SHP77 (cell line): Measurements from ENCODE around the gene PTMS.

Experiments used
- DNase-seq, 2 experiments: peaks; one replicate each; lab custom pipeline; 2025; lab: John Stamatoyannopoulos, UW

PTMS gene

DNA sequence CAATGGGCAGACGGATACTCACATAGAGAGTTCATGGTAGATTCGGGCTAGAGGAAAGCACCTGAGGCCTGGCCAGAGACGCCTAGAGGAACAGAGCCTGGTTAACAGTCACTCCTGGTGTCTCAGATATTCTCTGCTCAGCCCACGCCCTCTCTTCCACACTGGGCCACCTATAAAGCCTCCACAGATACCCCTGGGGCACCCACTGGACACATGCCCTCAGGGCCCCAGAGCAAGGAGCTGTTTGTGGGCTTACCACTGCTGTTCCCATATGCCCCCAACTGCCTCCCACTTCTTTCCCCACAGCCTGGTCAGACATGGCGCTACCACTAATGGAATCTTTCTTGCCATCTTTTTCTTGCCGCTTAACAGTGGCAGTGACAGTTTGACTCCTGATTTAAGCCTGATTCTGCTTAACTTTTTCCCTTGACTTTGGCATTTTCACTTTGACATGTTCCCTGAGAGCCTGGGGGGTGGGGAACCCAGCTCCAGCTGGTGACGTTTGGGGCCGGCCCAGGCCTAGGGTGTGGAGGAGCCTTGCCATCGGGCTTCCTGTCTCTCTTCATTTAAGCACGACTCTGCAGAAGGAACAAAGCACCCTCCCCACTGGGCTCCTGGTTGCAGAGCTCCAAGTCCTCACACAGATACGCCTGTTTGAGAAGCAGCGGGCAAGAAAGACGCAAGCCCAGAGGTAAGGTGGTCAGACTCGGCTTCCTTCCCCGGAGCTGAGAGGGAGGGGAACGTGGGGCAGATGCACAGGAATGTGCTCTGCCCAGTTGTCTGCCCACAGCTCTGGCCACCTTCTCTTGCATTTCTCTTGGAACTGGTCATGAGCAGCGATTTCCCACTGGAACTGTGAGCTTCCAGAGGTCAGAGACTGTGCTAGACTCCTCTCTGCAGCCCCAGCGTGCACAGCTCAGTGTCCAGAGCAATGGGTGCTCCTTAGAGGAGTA lies 23.1 kb downstream of the PTMS start, which contains the start of gene CD4:
Gene CD4 (plus strand): TSS at position 557 of the 953 bp plus-strand sequence. CDS start 10,611 bp downstream, outside the sequence.
- no peak for DNase-seq

DNA sequence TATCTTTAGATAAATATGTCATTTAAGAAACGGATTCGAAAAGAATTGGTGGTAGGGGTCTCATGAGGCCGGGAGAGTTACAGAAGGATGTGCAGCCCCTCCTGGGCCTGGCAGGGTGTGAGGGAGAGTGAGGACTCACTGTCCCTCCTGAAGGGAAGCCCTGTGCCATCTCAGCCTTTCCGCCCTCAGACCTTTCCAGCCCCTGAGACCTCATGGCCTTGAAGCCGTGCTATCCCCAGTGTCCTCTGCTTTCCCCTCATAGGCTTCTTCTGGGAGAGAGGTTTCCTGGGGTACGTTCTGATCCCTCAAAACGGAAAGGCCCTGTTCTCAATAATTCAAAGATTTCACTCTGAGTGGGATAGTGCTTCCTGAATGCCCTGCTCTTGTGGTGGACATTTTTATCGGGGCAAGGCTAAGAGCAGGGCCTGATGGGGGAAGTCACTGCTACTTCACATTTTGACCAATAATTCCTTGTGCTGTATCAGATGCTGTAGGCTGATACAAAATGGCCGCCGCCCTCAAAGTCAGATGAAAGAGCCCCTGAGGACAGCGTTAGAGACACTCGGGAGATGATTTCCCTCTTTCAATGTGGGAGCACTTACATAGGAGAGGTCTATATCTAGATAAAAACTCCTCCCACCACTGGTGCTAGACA lies 24.5 kb downstream of the PTMS start:
- DNase-seq = no peak

DNA sequence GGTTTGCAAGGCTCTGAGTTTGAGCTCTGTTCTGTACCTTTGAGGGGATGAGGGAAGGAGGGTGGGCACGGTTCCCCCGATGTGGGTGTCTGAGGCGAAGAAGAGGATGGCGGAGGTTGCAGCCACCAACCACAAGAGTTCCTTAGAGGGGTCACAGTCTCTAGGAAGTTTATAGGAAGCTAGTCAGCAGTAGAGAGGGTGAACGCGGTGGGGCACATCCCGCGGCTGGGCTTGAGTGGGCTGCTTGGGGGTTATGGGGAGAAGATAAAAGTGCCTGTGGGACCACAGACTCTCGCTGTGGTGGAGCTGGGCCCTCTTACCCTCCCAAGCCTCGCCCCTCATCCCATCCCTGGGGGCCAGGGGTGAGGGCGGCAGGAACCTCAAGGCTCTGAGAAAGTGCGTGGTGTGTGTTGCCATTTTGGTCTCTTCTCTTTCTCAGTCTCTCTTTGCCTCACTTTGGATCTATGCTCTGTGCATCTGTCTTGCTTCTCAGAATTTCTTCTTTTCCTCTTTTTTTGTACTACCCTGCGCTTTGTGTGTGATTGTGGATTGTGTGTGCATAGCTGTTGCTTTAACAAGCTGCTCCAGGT lies 25.9 kb downstream of the PTMS start:
- no peak for DNase-seq

DNA sequence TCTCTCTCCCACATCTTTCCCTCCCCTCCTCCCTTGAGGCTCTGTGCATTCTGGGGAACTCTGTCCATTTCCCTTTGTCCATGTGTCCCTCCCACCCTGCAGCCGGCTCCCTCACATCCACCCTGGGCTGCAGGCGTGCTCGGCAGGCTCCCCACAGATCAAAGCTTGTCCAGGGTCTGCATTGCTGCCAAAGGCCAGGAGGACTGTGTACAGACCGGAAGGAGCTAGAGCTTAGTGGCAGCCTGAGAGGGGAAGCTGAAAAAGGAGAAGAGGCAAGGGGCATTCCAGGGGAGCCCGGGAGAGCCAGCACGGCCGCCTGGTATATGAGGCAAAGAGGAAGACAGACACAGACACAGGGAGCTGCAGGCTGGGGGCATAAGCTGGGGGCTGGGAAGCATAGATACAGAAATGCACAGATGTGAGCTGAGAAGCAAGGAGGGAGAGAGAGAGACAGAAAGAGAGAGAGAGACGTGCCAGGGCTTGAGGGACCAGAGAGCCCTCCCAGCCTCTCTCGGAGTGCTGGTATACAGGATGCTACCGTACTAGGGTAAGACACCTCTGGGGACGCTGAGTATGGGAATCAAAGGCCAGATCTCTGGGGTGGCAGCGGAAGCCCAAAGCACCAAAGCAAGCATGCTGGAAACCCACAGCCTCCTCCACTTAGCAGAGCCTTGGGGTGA lies 26.5 kb downstream of the PTMS start:
- no peak for DNase-seq

- no peak for DNase-seq
Observed at GRCh38 chr12:6795088-6795487, 28.9 kb downstream of the PTMS start.

GRCh38 chr12:6796576-6796975 lies 30.4 kb downstream of the PTMS start:
- no peak for DNase-seq

DNA sequence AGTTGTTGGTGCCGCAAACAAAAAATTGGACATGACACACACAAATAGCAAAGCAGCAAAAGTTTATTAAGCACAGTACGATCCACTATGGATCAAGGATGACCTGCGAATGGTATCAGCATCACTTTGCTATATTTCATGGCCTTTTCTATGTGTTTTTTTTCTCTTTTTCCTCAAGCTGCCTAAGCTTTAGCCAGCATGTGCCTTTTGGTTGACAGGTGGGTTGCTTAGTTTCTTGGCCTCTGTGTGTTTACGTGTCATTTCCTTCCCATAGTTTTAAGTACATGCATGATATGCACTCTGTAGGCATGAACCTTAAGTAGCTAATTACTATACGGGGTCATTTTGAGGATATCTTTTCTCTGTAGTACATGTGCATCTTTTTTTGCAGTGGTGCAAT lies 33.0 kb downstream of the PTMS start:
- no peak for DNase-seq

- no peak for DNase-seq
Observed at GRCh38 chr12:6807170-6807569, 41.0 kb downstream of the PTMS start.

DNA sequence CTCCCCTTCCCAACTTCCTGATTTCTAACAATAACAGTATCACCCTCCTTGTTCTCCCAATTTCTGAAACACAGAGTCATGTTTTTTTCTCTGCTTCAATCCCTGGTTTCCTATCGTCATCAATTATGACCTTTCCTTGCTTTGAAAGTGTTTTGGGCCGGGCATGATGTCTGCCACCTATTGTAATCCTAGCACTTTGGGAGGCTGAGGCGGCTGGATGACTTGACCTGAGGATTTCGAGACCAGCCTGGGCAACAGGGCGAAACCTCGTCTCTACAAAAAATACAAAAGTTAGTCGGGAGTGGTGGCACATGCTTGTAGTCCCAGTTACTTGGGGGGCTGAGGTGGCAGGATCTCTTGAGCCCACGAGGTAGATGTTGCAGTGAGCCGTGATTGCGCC lies 42.9 kb downstream of the PTMS start:
- no peak for DNase-seq

DNA sequence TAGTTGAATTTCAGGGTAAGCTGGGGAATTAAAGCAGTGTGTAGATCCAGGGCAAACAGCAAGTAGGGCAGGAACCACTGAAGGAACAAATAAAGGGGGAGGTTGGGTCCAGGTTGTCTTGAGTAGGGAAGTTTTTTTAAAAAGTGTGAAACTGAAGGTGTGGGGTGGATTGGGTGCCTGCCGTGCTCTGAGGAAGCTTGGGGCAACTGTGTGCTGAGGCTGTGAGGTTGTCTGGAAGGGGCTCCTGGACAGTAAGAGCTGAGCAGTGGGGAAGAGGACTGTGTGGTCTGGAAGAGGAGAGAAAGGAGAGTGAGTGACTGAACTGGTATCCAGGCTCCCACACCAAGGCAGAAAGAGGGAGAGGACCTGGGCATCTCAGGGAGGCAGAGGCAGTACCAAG lies 44.6 kb downstream of the PTMS start:
- no peak for DNase-seq

DNA sequence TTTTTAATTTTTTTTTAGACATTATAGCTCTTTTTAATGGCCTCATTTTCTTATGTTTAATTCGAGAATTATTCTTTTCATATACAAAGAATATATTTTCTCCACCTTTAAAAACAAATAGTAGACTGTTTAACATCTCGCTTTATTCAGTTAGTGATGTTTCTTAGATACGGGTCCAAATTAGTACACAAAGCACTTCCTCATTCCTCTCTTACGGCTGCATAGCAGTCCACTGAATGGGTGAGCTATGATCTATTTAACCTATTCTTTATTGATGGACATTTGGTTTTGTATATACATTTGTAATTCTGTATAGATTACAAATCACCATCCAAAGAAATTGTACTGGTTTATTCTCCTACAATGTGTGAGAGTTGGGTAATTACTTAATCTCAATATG lies 47.2 kb downstream of the PTMS start:
- DNase-seq = no peak

GRCh38 chr12:6816598-6816997 lies 50.4 kb downstream of the PTMS start:
- no peak for DNase-seq

- no peak for DNase-seq
Observed at GRCh38 chr12:6817098-6817497, 50.9 kb downstream of the PTMS start.

DNA sequence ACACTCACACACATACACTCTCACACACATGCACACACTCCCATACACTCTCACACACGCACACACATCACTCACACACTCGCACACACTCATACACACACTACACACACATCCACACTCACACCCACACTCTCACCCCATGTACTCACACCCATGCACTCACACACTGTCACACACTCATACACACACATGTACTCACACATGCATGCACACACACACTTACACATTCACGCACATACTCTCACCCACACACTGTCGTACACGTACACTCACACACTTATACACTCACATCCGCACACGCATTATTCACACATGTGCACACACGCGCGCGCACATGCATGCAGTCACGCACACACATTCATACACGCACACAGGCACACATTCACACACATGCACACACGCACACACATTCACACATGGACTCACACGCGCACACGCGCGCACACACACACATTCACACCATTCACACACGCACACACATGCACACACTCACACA lies 51.5 kb downstream of the PTMS start:
- DNase-seq = no peak

DNA sequence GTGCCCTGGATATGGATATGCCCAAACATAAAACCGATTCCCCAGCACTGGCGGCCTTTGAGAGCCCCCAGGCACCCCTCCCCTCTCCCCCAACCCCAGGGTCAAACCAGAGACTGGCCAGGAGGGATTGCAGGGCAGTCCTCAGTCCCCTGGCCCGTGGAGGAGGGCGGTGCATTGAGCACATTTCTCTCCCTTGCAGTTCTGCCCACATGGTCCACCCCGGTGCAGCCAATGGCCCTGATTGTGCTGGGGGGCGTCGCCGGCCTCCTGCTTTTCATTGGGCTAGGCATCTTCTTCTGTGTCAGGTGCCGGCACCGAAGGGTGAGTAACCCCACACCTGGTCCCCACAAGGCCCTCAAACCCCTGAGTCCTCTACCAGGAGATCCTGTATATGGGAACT lies 52.1 kb downstream of the PTMS start:
- DNase-seq = no peak

DNA sequence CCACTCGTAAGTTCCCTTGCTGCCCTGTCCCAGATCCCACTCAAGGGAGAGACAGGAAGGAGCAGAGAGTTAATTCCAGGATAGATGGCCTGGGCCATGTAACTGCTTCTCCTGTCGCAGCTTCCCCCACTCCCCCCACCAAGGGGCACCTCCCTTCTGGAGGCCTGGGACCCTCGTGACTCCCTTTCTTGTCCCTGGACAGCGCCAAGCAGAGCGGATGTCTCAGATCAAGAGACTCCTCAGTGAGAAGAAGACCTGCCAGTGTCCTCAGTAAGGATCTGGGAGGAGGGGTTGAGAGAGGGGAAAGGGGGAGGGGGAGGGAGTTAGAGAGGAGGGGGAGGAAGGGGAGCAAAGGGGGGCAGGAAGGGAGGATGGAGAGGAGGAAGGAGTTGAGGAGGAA lies 52.5 kb downstream of the PTMS start:
- no peak for DNase-seq

- DNase-seq = no peak
Observed at GRCh38 chr12:6819106-6820030, 53.2 kb downstream of the PTMS start.

DNA sequence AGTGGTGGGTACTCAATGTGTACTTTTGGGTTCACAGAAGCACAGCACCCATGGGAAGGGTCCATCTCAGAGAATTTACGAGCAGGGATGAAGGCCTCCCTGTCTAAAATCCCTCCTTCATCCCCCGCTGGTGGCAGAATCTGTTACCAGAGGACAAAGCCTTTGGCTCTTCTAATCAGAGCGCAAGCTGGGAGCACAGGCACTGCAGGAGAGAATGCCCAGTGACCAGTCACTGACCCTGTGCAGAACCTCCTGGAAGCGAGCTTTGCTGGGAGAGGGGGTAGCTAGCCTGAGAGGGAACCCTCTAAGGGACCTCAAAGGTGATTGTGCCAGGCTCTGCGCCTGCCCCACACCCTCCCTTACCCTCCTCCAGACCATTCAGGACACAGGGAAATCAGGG lies 54.0 kb downstream of the PTMS start:
- no peak for DNase-seq
